GM12891 (cell line): ENCODE data around the gene C3orf20.

Experiments used
- DNase-seq: peaks from one replicate; pipeline ENCODE4 v3.0.0; 2011; ENCODE audit warnings: low spot score; ENCODE audit not compliant: insufficient read length
- FAIRE-seq: peaks from 2 replicates; lab custom pipeline; 2011; peaks lifted over from hg19 to GRCh38; lab: Jason Lieb, UNC
- PAX5 ChIP-seq: IDR thresholded peaks from 2 replicates; pipeline ENCODE4 v1.6.1; 2011; ENCODE audit warnings: low read length, moderate library complexity, mild to moderate bottlenecking; ENCODE audit not compliant: insufficient read depth, severe bottlenecking
- POLR2A ChIP-seq: IDR thresholded peaks from 2 replicates; pipeline ENCODE4 v1.6.1; 2011; ENCODE audit warnings: low read depth, low read length, control low read depth
- POLR2AphosphoS5 ChIP-seq: IDR thresholded peaks from 2 replicates; pipeline ENCODE4 v1.6.1; 2011; ENCODE audit warnings: low read depth, low read length, control low read depth
- POU2F2 ChIP-seq: IDR thresholded peaks from 2 replicates; pipeline ENCODE4 v1.6.1; 2011; ENCODE audit warnings: low read depth, mild to moderate bottlenecking, control low read depth, low read length, moderate library complexity
- SPI1 ChIP-seq: IDR thresholded peaks from 2 replicates; pipeline ENCODE4 v1.6.1; 2011; ENCODE audit warnings: low read depth, low read length, control low read depth
- TAF1 ChIP-seq: IDR thresholded peaks from 2 replicates; pipeline ENCODE4 v1.6.1; 2011; ENCODE audit warnings: low read depth, low read length, control low read depth

C3orf20 gene

DNA sequence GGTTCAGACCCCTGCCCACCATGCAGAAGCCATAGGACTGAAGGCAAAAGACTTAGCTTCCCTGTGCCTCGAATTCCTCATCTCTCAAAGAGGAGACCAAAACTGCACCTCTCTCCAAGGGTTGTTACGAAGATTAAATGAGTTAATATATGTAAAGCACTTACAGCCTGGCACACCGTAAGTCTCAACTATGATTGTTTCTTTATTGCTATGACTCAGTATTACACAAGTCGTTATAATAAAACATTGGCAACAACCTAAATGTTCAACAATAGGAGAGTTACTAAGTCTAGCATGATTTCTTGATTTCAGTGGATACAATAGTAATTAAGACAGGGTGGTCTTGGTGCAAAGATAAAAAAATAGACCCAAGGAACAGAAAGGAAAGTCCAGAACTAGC, 124.2 kb downstream of the C3orf20 start:
- DNase-seq = no peak
- FAIRE-seq = no peak
- TF ChIP-seq POLR2A = no peak
- TF ChIP-seq SPI1 = no peak
- TF ChIP-seq PAX5 = no peak
- TF ChIP-seq TAF1 = no peak
- no peak for TF ChIP-seq POU2F2
- no peak for TF ChIP-seq POLR2AphosphoS5

DNA sequence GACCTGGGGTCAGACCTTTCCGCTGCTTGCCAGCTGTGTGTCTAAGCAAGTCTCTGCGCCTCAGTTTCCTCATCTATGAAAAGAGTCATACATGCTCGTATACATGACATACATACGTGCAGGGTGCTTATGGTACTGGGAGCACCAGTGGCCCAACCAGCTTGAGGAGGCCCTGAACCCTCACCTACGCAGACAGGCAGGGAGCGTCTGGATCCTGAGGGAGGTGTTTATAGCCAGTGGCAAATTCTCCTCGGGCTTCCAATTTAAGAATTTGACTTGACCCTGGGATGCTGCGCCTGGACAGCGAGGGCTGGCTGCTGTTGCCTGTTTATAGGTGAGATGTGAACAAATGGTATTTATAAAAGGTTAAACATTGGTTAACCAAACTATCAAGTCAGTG, 126.1 kb downstream of the C3orf20 start:
- FAIRE-seq (no peak), DNase-seq (no peak)
- TF ChIP-seq PAX5 = no peak
- TF ChIP-seq POLR2A = no peak
- no peak for TF ChIP-seq POU2F2
- TF ChIP-seq SPI1 = no peak
- no peak for TF ChIP-seq TAF1
- TF ChIP-seq POLR2AphosphoS5 = no peak

DNA sequence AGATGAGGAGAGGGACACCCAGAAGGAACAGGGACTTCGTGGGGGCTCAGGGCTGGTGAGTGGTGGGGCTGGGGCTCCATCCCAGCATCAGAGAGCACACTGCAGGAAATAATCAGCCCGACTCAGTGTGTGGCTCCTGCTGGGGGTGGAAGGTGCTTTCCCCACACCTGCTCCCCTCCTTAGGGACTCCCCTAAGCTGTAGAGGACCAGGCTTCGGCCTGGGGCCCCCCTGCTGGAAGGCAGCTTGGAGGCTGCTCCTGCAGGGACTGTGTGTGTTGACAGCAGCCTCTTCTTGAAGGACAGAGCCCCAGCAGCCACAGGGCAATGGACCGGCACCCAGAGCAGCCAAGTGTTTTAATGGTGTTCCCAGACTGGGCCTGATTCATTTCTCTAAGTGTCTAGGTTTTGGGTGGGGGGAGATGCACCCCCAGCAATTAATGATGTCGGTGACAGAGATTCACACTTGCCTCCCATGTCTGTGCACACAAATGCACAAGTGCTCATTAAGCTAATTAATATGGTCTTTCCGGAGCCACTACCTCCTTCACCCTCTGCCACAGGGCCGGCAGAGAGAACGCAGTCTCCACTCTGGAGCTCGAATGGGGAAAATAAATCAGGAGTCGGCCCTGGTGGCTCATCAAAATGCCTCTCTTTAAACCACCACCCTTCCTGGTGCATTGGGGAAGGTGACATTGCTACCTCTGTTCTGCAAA, 126.9 kb downstream of the C3orf20 start:
- TF ChIP-seq TAF1 (no peak), POLR2A (no peak), PAX5 (no peak), POU2F2 (no peak), SPI1 (no peak), POLR2AphosphoS5 (no peak)
- FAIRE-seq (no peak), DNase-seq (no peak)

DNA sequence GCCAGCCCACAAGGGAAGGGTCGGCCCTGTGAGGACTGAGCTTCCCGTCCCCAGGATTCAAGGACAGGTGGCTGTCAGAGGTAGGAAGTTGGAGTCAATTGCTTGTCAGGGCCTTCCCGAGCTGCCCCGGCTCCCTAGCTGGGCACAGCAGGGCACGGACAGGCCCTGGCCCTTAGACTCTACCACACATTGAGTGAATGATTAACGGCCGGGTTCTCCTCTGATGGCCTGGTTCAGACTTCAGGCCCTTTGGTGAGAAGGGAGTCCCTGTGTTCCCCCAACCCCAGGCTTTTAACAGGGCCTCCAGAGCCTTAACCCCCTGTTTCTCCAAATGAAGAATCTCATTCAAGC, 127.4 kb downstream of the C3orf20 start:
- FAIRE-seq (no peak), DNase-seq (no peak)
- TF ChIP-seq PAX5 (no peak), SPI1 (no peak), POU2F2 (no peak), TAF1 (no peak), POLR2A (no peak), POLR2AphosphoS5 (no peak)

DNA sequence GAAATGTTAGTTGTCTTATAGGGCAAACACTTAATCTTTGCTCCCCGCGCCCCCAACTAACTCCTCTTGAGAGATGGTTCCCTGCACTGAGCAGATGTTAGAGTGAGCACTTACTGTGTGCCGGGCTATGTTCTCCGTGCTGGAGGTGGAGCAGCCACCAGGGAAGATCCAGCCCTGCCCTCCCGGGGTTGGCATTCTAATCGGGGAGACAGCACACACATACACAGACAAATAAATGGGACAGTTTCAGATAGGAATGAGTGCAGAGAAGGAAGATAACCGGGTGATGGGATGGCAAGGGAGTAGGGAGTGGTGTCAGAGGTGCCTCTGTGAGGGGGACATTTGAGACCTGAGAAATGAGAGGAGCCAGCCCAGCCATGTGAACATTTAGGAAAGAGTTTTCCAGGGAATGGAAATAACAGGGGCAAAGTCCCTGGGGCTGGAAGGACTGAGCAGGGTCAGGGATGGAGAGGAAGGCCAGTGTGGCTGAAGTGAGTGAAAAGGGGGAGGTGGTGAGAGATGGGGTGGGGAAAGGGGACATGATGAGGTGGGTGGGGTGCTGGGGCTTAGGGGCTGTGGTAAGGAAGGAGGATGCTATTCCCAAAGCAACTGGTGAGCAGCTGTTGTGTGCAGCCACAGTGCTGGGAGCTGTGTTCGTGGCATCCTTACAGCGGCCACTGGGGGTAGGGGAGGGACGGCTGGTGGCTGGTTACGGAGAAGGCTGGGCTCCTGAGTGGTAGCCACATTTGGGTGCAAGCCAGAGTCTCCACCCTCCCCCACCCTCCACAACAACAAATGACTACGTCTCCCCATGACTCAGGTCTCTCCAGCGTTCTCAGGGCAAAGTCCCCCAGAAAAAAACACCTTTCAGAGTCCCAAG, 128.4 kb downstream of the C3orf20 start:
- FAIRE-seq (no peak), DNase-seq (no peak)
- no peak for TF ChIP-seq PAX5
- no peak for TF ChIP-seq POU2F2
- no peak for TF ChIP-seq POLR2AphosphoS5
- no peak for TF ChIP-seq TAF1
- no peak for TF ChIP-seq SPI1
- no peak for TF ChIP-seq POLR2A

DNA sequence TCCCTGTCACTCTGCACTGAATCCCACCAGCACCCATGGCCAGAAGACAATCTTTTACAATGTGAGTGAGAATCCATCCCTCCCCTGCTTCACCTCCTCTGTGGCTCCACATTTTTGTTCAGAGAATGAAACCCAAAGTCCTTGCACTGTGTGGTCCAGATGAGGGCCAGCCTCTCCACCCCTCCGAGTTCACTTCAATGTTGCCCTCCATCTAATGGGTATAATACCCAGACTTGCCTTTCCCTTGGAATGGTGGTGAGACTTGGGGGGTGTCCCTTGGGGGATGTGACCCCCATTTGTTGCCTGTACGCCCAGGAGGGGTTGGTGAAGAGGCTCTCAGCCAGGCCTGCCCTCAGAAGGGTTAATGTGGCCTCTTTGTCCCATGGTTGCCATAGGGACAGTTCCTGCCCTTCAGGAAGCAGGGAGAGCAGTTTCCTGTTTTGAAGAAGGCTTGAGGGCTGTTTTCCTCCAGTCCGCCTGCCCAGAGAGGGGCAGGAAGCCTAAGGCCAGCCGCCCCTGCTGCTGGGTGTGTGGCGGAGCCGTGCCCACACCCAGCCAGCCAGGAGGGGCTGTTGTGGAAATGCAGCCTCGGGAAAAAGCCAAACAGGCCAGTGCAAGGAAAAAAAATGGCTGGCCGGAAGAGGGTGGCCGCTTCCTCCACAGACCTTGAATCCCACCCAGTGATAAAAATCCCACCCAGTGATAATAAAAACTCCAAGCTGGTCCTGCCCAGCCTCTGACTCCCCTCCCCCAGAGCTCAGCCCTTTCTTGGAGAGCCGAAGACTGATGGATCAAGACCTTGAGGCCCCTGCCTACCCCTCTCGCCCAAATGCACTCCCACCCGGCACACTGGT, 129.3 kb downstream of the C3orf20 start:
- FAIRE-seq (no peak), DNase-seq (no peak)
- TF ChIP-seq POLR2A (no peak), TAF1 (no peak), PAX5 (no peak), SPI1 (no peak), POLR2AphosphoS5 (no peak), POU2F2 (no peak)

DNA sequence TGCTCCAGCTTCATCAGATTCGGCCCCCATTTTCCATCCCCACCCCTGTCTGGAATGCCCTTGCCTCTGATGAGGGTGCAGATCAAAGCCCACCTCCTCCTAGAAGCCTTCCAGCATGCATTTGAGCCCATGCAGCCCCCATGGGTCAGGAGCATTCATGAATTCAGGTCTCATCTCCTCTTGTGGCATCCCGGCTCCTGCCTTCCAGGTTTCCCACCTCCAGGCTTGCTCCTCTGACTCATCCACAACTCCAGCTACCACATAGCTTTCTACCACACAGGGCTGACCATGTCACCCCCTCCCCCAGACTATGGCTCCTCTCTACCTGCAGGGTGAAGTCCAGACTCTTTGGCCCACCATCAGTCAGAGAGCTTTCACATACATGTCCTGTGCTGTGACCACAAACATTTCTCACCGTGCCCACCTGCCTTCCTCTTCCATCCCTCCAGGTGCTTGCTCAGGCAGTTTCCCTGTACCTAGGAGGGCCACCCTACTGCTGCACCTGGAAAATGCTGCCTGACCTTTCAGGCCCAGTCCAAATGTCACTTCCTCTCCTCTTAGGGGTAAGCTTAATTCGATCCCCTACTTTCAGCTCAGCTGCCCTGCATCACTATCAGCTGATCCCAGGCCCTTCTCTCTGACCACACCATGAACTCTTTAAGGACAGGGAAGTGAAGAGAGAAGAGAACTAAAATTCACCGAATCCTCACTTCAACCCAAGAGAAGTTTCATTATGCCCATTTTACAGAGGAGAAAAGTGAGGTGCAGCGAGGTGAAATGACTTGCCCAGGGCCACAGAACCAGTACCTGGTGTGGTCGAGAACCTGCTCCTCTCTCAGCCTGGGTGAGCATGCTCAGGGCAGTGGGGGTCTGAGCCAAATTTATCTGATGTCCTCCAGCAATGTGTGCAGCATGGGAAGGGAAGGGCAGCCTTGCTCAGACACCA, 130.2 kb downstream of the C3orf20 start:
- DNase-seq (no peak), FAIRE-seq (peak; percentile 60)

More for the DNA sequence above, 130.2 kb downstream of the C3orf20 start:
- TF ChIP-seq PAX5 = no peak
- TF ChIP-seq POU2F2 = no peak
- no peak for TF ChIP-seq TAF1
- TF ChIP-seq POLR2AphosphoS5 = no peak
- TF ChIP-seq SPI1 = no peak
- TF ChIP-seq POLR2A = no peak
